A673 (cell line): ENCODE measurements around the gene KRTAP9-1.

Experiments
- EZH2 ChIP-seq: fragments of 200-600 bp; sonication (generic); IDR thresholded peaks from 2 replicates; pipeline ENCODE4 v1.6.1; 2017; ENCODE audit warnings: borderline replicate concordance, low read depth, mild to moderate bottlenecking, mixed read lengths, antibody characterized with exemption, low read length; ENCODE audit not compliant: poor library complexity, severe bottlenecking
- TF ChIP-seq, protein P1 (sequence below): fragments of 300-800, 200-600 bp; sonication (generic); conservative IDR thresholded peaks from 2 replicates; pipeline ENCODE4 v1.5.1; 2017; ENCODE audit warnings: low read depth, mild to moderate bottlenecking, antibody characterized with exemption, low read length, moderate library complexity, mixed read lengths

DNA sequence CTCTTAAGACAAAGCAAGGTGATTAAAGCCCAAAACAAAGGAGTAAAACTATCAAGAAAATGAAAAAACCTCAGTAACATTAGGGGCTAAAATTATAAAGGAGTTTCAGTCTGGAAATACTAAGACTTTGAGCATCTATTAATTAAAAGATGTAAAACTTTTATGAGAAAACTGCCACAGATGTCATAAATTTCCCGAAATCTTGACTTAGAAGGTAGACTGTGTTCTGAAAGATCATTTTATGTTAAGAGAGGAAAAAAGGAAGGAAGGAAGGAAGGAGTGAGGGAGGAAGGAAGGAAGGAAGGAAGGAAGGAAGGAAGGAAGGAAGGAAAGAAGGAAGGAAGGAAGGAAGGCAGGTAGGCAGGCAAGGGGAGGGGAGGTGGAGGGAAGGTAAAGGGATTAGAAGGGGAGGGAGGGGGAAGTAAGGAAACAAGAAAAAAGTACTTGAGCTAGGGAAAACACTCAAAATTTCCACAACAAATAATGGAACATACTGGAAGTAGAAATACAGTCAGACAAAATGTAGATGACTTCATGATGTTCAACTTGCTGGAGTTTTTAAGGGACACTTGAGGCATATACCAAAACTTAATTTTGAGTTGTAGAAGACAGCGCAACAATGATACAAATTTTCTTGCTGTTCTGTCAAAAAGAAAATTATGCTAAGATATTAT lies 42.0 kb upstream of the KRTAP9-1 start:
- TF ChIP-seq, protein P1, sequence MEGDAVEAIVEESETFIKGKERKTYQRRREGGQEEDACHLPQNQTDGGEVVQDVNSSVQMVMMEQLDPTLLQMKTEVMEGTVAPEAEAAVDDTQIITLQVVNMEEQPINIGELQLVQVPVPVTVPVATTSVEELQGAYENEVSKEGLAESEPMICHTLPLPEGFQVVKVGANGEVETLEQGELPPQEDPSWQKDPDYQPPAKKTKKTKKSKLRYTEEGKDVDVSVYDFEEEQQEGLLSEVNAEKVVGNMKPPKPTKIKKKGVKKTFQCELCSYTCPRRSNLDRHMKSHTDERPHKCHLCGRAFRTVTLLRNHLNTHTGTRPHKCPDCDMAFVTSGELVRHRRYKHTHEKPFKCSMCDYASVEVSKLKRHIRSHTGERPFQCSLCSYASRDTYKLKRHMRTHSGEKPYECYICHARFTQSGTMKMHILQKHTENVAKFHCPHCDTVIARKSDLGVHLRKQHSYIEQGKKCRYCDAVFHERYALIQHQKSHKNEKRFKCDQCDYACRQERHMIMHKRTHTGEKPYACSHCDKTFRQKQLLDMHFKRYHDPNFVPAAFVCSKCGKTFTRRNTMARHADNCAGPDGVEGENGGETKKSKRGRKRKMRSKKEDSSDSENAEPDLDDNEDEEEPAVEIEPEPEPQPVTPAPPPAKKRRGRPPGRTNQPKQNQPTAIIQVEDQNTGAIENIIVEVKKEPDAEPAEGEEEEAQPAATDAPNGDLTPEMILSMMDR, result no peak
- TF ChIP-seq EZH2, result no peak
